ENCODE results near the gene FOXE3.

- TF ChIP-seq TAF1 (IDR thresholded peaks at IDR 0.05; ENCODE audit: borderline replicate concordance, low read depth, low read length) (no peak), POLR2A (IDR thresholded peaks at IDR 0.05; ENCODE audit: low read depth, low read length) (no peak)
Observed at GRCh38 chr1:47388891-47389238, 27.2 kb upstream of the FOXE3 start.
